ENCODE results near the gene NUDT8. TPM values are rescaled to one million over a fixed set of nuclear protein-coding genes. Genes with fewer than 3 reads are reported as not detected.

NUDT8 gene
- total RNA-seq, 4 donors from 2014 or later = 6.2 to 23.7 (median 9.6) TPM

DNA sequence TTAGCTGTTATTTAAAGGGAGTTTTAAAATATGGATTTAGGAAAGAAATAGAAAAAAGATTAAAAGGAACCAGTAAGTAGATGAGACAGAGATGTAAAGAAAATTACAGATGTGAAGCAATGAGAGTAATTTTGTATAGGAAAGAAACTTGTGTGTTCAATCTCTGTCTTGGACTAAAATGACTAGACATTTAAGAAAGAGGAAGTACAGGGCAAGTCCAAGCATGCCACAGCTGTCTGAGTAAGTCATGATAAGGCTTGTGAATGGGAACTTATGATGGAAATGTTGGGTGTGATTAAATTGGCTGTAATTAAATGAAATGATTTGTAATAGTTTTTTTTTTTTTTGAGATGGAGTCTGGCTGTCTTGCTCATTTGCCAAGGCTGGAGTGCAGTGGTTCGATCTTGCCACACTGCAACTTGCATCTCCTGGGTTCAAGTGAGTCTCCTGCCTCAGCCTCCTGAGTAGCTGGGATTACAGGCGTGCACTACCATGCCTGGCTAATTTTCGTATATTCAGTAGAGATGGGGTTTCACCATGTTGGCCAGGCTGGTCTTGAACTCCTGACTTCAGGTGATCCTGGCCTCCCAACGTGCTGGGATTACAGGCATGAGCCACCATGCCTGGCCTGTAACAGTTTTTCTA is 26.7 kb upstream of the NUDT8 start:
- TF ChIP-seq, protein P1, sequence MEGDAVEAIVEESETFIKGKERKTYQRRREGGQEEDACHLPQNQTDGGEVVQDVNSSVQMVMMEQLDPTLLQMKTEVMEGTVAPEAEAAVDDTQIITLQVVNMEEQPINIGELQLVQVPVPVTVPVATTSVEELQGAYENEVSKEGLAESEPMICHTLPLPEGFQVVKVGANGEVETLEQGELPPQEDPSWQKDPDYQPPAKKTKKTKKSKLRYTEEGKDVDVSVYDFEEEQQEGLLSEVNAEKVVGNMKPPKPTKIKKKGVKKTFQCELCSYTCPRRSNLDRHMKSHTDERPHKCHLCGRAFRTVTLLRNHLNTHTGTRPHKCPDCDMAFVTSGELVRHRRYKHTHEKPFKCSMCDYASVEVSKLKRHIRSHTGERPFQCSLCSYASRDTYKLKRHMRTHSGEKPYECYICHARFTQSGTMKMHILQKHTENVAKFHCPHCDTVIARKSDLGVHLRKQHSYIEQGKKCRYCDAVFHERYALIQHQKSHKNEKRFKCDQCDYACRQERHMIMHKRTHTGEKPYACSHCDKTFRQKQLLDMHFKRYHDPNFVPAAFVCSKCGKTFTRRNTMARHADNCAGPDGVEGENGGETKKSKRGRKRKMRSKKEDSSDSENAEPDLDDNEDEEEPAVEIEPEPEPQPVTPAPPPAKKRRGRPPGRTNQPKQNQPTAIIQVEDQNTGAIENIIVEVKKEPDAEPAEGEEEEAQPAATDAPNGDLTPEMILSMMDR (IDR thresholded peaks at IDR 0.05; ENCODE audit: low read depth) = no peak

DNA sequence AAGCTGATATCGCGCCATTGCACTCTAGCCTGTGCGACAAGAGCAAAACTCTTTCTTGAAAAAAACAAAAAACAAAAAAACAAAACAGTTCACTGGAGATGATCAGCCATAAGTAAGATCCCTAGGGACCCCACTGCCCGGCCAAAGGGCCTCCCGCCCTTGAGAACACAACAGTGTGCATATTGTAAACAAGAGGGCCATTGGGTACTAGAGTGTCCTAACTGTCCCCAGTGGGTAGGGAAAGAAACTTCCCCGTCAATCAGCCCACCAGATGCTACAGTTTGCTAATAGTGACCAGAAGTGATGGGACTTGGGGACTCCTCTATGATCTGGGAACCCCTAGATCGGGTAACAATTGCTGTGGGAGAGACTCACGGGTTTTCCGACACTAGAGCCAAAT is 24.5 kb upstream of the NUDT8 start:
- TF ChIP-seq, protein P1 (IDR thresholded peaks at IDR 0.05; ENCODE audit: low read depth) = no peak

DNA sequence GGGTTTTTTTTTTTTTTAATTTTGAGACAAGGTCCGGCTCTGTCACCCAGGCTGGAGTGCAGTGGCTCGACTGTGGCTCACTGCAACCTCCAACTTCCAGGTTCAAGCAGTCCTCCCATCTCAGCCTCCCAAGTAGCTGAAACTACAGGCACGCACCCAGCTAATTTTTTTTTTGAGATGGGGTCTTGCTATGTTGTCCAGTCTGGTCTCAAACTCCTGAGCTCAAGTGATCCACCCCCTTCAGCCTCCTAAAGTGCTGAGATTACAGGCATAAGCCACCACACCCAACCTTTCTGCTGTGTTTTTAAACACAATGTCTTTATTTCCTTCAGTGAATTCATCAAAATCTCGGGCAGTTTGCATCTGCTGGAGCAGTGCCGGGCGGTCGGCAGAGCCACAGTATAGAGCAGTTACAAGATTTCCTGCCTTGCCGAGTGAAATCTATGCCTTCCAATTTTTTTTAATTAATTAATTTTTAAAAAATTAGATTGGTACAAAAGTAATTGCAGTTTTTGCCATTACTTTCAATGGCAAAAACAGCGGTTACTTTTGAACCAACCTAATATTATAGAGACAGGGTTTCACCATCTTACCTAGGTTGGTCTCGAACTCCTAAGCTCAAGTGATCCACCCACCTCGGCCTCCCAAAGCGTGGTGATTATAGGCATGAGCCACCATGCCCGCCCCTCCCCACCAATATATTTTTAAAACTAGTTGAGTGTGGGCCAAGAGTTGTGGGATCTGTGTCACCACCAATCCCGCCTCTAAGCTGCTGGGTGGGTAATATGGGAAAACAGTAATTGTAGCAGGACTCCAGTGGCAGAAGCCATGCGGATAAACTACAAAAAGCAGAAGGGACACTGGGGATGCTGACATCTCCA is 23.5 kb upstream of the NUDT8 start:
- TF ChIP-seq, protein P1 (IDR thresholded peaks at IDR 0.05; ENCODE audit: low read depth) = no peak

DNA sequence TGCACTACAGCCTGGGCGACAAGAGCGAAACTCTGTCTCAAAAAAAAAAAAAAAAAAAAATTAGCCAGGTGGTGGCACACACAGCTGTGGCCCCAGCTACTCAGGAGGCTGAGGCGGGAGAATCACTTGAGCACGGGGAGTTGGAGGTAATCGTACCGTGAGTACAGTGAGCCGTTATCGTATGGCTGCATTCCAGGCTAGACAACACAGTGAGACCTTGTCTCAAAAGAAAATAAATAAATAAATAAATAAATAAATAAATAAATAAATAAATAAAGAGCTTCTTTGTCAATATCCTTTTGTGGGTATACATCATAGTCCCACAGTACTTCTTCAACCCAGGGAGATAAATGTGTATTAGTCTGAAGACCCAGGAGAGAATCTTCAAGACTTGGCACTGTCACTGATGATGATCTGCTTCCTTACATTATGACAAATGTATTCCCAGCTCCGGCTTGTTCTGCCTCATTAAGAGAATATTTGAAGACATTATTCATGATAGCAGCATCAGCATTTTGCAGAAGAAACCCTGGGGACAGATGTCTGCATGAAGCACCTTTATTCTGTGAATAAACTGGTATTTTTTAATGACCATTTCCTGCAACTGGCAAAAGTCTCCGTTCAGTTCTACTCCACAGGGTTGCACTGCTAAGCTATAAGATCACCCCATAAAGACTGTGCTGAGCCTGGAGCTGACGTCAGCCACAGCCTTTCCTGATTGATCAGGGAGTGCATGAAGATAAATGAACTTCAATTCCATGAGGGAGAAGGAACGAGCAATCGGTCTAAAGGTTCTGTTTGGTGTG is 22.4 kb upstream of the NUDT8 start:
- TF ChIP-seq, protein P1 (IDR thresholded peaks at IDR 0.05; ENCODE audit: low read depth) = no peak

DNA sequence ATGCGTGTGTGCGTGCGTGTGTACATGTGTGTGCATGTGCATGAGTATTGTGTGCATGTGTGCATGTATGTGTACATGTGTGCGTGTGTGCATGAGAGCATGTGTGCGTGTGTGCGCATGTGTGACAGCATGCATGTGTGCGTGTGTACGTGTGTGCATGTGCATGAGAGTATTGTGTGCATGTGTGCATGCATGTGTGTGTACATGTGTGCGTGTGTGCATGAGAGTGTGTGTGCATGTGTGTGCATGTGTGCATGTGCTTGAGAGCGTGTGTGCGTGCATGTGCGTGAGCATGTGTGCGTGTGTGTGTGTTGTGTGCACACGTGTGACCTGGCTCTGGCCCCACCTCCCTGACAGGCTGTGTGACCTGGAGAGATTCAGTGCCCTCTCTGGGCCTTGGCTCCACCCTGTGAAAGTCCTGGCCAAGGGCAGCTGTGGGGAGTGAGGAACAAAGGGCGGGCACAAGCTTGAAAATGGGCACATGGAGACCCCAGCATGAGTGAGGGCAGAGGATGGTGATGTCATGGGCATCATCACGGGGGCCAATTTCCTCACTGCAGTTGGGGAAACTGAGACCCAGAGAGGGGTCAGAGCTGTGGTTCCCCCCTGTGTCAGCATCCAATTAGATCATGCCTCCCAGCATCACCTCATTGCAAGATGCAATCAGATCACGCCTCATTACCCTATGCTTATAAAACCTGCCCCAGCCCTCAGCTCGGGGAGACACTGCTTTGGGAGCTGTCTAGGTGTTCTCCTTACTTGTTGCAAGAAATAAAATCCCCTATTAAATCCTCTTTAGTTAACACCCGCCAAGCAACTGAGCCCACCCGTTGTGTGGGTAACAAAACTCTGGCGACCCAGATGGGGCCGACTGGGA is 20.1 kb upstream of the NUDT8 start:
- TF ChIP-seq, protein P1 (IDR thresholded peaks at IDR 0.05; ENCODE audit: low read depth) = no peak

DNA sequence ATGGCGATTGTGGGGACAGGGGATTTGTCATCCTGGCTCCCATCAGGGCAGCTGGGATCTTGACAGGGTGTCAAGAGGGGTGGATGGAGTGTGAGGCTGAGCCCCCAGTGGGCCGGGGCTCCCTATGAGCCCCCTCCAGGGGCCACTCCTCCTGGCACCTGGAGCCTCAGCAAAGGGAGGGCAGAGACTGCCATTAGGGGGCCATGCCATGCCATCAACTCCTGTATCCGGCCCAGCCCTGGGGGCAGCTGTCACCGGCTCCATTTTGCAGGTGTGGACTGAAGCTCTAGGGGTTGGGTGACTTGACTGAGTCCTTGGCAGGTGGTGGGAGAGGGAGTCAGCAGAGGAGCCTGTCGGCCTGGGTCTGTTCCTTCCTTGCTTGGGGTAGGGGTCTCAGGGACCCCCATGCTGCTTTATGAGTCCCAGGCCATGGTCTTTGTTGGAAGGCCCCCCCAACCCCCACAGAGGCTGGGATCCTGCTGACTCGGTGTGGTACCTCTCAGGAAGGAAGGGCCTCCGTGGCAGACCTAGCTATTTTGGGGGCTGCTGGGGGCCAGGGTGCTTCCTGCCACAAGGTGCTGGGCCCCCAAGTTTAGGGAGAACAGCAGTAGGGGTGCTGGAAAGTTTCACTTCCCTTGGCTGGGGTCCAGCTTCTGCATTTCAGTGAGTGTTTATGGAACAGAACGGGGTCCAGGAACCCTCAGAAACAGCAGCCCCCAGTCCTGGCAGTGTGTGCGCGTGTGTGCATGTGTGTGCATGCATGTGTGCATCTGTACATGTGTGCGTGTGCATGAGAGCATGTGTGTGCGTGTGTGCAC is 19.3 kb upstream of the NUDT8 start:
- TF ChIP-seq, protein P1 (IDR thresholded peaks at IDR 0.05; ENCODE audit: low read depth) = no peak
